Activated CD8-positive, alpha-beta memory T cell treated with anti-CD3 and anti-CD28 coated beads, Interleukin-2, amount 50 U/mL, for 48 hours (primary cell): ENCODE measurements around the gene OOSP2.

Experiments
- DNase-seq: peaks from one replicate; pipeline ENCODE4 v3.0.0-alpha.2; 2020

Gene OOSP2

GRCh38 chr11:60084631-60085273, 44.5 kb downstream of the OOSP2 start:
- DNase-seq, result no peak

GRCh38 chr11:60085909-60086308, 45.7 kb downstream of the OOSP2 start:
- no peak for DNase-seq

DNA sequence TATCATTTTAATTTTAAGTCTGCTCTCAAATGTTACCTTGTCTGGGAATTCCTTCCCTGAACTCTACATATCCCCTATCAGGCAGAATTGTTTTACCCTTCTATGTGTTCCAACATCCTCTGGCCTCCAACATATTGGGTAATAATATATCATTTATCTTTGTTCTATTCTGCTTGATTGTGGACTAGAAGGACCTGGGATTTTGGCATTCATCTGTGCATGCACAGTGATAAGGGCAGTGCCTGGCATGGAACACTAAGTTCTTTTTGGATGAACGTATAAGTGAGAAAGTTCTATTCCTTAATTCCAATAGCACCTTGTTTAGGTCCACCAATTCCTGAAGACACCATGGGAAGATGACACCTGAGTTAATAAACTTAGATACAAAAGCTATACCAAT, 47.0 kb downstream of the OOSP2 start:
- DNase-seq, result no peak

DNA sequence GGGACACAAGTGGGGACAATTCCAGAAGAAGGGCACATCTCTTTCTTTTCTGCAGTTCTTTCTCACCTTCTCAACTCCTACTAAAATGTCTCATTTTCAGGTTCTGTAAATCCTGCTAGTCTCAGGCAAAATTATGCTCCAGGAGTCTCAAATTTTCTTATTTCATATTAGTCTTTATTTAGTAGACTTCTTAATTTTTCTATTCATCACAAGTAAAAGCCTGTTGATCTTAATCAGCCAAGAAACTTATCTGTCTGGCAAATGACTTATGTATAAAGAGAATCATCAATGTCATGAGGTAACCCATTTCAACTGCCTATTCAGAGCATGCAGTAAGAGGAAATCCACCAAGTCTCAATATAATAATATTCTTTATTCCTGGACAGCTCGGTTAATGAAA, 48.2 kb downstream of the OOSP2 start, which contains the start of gene MS4A2:
Gene MS4A2 (plus strand): TSS at position 301 of the 400 bp plus-strand sequence. CDS start 102 bp downstream, outside the sequence.
- no peak for DNase-seq

- DNase-seq, result no peak
These were observed 55.4 kb downstream of the OOSP2 start for GRCh38 chr11:60095477-60096120.

GRCh38 chr11:60097189-60097588, 57.0 kb downstream of the OOSP2 start:
- DNase-seq, result no peak
